COLO668 (cell line): ENCODE data around the gene MAT1A.

Experiments used
- DNase-seq: peaks from one replicate; lab custom pipeline; 2025; ENCODE audit not compliant: unreplicated experiment; lab: John Stamatoyannopoulos, UW

Gene MAT1A

DNA sequence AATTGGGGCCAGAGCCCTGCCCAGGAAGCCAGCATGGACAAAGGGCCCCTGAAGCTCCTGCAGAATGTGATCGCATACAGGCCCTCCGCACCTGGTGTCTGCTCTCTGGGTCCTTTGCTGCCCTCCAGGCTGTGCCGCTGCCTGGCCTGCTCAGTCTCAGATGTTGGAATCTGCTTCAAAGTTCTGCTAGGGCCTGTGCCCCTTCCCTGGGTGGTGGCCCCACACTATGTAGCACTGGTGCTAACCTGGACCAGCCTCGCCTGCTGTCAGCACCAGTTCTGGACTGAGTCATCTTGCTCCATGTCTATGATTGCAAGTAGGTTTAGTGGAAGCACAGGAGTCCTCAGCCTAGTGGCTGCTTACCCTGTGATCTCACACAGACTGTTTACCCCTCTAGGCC is 6.3 kb downstream of the MAT1A start:
- no peak for DNase-seq

- DNase-seq, result no peak
Measured at GRCh38 chr10:80281784-80282765, 7.4 kb downstream of the MAT1A start.

DNA sequence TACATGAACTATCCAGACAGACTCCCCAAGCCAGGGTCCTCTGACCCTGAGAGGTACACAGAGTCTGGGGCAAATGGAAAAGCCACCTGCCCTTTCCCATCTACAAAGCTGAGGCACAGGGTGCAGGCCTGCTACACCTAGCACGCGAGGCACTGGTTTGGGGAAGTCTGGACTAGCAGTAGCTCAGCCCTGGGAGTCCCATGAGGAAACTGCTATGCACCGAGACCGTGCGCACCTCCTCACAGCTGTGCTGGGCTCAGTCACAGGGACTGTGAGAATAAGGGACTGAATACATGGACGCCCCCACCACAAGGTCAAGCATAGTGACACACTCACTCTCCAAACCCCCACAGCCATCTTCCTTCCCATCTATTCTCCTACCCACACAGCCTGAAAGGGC is 8.2 kb downstream of the MAT1A start:
- DNase-seq, result no peak

- DNase-seq, result no peak
Measured at GRCh38 chr10:80280071-80280800, 9.2 kb downstream of the MAT1A start.

DNA sequence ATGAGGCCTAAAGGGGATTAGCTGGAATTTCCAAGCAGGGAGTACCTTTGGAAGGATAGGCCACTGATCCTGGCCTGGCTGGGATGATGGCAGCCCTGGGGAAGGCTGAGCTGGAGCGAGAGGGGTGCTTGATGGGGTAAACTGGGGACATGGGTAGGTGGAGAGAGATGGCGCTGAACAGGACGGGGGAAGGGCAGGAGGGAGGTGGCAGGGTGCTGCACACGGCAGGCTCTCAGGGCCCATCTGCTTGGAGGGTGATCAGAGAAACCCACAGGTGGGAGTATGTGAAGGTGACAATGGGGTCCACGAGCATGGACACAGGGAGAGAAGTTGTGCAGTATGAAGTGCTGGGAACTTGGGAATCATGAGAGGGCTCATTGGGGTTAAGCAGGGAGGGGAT is 10.3 kb downstream of the MAT1A start:
- DNase-seq, result no peak

- DNase-seq, result no peak
Measured at GRCh38 chr10:80278480-80278879, 11.0 kb downstream of the MAT1A start.

DNA sequence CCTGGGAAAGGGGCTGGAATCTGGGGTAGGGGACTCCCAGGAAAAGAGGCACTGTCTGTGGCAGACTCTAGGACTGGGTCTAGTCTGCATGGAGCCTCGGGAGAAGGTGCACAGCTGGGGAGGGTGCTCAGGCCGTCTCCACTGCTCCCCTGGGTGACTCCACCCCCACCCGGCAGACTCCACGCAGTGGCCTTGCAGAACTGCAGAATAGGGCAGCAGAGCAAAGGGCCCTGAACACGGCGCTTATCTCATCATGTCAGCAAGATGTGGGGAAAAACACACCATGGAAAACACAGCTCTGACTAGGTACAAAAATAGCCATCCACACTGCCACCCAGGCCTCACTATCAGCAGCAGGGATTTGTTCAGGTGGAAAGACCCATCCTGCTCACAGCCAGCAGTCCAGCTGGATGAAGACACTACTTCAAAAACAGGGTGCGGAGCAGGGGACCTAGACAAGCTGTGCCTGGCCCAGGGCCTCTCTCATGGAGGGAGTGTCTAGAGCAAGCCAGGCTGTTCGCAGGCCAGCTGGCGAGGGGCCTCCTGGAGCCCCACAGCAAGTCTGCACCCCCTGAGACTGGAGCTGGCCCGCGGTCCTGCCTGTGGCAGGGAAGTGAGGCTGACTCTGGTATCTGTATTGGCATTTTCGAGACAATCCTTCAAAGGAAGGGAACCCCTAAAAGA is 11.7 kb downstream of the MAT1A start:
- no peak for DNase-seq

GRCh38 chr10:80277016-80277415 is 12.4 kb downstream of the MAT1A start:
- DNase-seq, result no peak

DNA sequence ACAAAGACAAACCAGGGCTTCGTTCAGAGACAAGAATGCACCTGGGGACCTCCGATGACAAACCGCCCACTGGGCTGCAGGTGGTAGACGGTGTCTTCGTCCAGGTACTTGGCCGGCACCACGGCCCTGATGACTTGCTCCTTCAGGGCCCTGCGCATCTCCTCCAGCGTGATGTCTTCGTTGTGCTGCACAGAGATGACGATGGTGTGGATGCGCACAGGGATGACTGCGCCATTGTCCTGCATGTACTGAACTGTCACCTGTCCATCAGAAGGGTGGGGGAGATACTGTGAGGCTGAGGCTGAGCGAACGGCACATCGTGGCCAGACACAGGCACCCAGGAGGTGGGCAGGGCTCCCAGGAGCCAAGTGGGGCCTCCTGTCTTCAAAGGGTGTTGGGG is 13.1 kb downstream of the MAT1A start:
- DNase-seq, result no peak

- no peak for DNase-seq
Measured at GRCh38 chr10:80275756-80276155, 13.7 kb downstream of the MAT1A start.

DNA sequence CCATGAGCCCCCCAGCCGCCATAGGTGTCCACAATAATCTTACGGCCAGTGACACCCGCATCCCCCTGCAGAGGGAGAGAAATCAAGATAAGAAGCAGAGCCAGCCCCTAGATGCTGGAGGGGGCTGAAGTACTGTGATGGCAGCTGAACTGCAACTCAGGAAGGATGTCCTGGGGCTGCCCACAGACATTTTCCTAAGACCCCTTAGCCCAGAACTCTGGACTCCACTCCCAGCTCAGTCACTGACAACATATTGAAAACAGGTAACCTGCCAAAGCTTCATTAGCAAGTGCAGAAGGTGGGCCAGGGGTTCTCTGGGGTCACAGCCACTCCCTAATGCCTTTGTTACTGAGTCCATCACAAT is 14.3 kb downstream of the MAT1A start:
- DNase-seq, result no peak

- DNase-seq, result no peak
Measured at GRCh38 chr10:80274396-80275134, 14.9 kb downstream of the MAT1A start.

DNA sequence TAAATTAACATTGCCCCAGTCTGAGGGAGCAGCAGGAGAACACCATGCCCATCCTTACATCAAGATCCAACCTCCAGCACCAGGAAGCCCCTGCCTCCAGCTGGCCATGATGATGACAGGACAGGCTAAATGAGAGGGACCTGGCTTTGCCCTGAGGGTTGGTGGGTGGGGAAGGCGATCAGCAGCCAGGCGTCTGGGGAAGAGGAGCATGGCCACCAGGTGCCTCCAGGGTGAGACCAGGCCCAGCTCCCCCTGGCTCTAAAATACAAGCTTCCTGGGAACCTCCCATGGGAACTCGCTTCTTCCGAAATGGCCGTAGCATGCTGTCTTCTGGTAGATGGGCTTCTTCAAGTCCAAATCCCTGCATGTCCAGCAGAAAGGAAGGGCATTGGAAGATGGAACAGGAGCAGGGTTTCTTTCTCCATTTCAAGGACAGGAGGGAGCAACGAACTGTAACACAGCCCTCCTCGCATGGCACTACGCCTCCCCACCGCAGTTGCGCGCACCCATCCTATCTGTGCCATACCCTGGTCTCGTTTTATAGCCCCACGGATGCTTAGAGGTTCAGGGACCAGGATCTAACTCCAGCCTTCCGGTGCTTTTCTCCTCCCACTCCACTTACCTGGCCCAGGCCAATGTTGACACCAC is 15.8 kb downstream of the MAT1A start:
- no peak for DNase-seq

DNA sequence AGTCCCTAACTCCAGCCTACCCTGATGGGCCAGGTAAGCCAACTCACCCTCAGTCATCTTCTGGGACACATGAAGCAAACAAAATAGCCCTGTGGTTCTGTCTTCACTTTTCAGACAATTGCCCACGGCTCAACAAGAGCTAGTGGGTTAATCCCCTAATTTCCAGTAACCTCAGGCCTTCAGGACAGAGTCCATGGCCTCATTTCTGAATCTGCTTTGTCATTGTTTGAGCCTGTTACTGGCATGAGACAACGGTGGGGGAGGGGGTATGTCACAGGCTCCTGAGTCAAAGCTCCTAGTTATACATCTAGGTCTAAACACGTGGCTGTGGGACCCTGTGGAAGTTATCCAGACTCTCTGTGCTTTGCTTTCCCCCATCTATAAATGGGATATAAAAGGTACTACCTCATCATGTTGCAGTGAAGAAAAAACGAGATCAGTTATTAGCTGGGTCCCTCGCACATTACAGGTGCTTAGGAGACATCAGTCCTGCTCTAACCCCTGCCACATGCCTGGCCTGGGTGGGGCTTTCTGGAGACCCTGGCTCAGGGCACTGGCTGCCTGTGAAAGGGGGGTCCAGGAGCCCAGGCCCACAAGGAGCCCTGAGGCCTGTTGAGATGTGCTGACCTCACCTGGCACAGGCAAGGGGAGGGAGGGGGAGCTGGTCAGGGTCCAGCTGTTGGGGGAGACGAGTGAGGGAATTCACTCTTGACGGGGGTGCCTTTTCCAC is 16.5 kb downstream of the MAT1A start:
- no peak for DNase-seq

- DNase-seq, result no peak
Measured at GRCh38 chr10:80271416-80271815, 18.0 kb downstream of the MAT1A start.

GRCh38 chr10:80270887-80271286 is 18.6 kb downstream of the MAT1A start:
- DNase-seq, result no peak

GRCh38 chr10:80268938-80269588 is 20.4 kb downstream of the MAT1A start:
- no peak for DNase-seq

DNA sequence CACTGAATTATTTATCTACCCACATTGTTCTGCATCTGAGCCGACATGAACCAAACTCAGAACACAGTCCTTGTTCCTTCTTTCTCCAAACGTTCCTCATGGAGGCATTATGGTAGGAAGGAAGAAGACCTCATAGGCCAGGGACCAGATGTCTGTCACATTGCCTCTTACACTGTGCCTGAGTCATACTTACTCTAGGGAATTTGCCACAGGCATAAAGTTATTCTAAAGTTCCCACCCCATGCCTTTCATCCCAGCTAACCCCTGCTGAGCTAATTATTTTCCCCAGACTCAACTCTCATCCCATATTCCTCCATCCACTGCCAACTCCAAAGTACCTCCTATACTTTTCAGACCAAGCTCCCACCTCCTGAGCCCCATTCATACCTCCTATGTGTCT is 21.2 kb downstream of the MAT1A start:
- DNase-seq, result no peak

GRCh38 chr10:80266513-80266863 is 23.0 kb downstream of the MAT1A start:
- no peak for DNase-seq
